ENCODE measurements around the gene TULP4. TPM values are rescaled to one million over a fixed set of nuclear protein-coding genes. Genes with fewer than 3 reads are reported as not detected.

Gene TULP4
- polyA plus RNA-seq, 2 of the 4 experiments (the other 2 are of a cell fraction): 5.0 to 10.6 TPM

DNA sequence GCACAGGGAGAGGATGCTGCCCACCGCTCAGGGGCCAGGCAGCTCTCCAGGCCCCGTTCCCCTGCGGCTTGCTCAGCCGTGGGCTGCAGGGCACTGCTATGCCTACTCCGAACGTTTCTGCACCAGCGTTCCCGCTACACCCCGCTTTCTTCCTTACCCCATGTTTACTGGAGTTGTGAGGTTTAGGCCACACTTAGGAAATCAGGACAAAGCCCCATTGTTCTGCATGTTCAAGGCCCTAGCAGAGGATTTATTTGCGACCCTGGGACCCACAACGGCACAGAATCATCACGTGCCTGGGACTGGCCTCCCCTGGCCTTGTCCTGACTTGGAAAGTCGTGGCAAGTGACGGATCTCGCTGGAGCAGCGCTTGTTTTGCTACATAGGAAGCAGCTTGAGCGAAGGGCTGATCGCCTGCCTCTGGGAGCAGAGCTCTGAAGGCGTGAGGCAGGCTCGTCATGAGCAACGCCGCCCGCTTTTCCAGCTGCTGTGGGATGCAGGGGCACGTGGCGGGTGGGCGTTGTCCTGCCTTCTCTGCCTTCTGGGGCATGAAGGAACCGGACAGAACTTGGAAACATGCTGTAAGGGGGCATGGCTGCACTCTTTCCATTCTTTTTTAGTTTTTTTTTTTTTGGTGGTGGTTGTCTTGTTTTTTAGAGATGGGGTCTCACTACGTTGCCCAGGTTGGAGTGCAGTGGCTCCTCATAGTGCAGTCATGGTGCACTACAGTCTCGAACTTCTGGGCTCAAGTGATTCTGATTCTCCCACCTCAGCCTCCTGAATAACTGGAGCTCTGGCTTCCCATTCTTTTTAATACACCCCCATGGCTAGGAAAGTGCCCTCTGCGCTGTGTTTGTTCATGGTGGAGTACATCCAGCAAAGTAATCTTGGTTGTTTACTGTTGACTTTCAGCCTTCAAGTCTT is 233.0 kb downstream of the TULP4 start:
- FAIRE-seq (no peak), ATAC-seq (no peak), DNase-seq (ENCODE audit: low read depth in 1 of 2, low spot score in 1 of 2) (no peak)
- H3K4me1 ChIP-seq: no peaks in the 10 kb centered on the region
- CTCF ChIA-PET: interaction anchor here (1.0 kb wide), 1 partner anchor 332 kb away, joined by 3 read pairs; no protein-coding TSS in a partner anchor
- no peak overlapping the region for H3K4me2 ChIP-seq
- POLR2A ChIA-PET: interaction anchor here (0.6 kb wide), 1 partner anchor 16 kb away, joined by 3 read pairs; no protein-coding TSS in a partner anchor
- H3K27ac ChIP-seq: no peak overlapping the region
- 51% methylated on average over 16 of the region's 30 CpGs for WGBS (ENCODE audit: missing lambda C conversion rate)
- H3K4me3 ChIP-seq: no peak overlapping the region
- H3K9me3 ChIP-seq: no peaks in the 10 kb centered on the region
- TF ChIP-seq, protein P1, sequence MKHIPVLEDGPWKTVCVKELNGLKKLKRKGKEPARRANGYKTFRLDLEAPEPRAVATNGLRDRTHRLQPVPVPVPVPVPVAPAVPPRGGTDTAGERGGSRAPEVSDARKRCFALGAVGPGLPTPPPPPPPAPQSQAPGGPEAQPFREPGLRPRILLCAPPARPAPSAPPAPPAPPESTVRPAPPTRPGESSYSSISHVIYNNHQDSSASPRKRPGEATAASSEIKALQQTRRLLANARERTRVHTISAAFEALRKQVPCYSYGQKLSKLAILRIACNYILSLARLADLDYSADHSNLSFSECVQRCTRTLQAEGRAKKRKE (CRISPR knock-in tag; IDR thresholded peaks at IDR 0.05; ENCODE audit: low read depth): no peak
- TF ChIP-seq EHF (CRISPR knock-in tag; IDR thresholded peaks at IDR 0.05): no peak
- no peak for TF ChIP-seq RAD21 (conservative IDR thresholded peaks at IDR 0.05 in 1 of 2, IDR thresholded peaks at IDR 0.05 in 1 of 2)
- TF ChIP-seq, protein P2, sequence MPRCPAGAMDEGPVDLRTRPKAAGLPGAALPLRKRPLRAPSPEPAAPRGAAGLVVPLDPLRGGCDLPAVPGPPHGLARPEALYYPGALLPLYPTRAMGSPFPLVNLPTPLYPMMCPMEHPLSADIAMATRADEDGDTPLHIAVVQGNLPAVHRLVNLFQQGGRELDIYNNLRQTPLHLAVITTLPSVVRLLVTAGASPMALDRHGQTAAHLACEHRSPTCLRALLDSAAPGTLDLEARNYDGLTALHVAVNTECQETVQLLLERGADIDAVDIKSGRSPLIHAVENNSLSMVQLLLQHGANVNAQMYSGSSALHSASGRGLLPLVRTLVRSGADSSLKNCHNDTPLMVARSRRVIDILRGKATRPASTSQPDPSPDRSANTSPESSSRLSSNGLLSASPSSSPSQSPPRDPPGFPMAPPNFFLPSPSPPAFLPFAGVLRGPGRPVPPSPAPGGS (IDR thresholded peaks at IDR 0.05): no peak
- TF ChIP-seq ZFP36 (IDR thresholded peaks at IDR 0.05; ENCODE audit: borderline replicate concordance, partially characterized antibody): no peak
- no peak for TF ChIP-seq NFE2L2 (conservative IDR thresholded peaks at IDR 0.05; ENCODE audit: low read length)
- TF ChIP-seq CBX8 (IDR thresholded peaks at IDR 0.05): no peak

DNA sequence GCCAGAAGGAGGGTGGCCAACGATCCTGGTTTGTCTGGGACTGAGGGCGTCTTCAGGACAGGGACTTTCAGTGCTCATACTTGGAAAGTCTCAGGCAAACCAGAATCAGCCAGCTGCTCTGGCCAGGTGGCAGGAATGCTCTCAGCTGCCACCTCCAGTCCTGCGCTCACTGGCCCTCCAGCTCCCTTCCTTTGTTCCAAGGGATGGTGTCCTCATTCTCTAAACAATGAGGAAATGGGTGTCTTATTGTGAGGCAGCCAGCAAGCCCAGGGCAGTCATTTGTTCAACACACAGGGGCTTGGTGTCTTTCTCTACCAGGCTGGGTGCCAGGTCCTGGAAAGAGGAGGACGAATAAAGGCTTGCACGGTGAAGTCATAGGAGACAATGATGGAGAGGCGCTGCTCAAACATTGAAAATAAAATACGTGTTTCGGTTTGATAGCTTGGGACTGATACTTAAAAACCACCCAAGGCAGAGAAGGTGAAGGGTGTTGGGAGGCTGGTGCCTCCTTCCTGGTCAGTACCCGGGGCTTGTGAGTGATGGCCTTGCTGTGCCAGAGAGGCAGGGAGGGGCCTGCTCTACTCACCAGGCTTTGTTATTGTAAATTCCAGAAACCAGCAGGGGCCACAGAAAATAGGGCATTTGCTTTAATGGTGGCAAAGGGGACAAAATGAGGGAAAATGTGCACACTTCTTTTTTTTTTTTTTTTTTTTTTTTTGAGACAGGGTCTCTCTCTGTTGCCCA is 236.3 kb downstream of the TULP4 start:
- no peak for DNase-seq (ENCODE audit: low read depth in 1 of 2, low spot score in 1 of 2)
- POLR2A ChIA-PET: no interaction called here

DNA sequence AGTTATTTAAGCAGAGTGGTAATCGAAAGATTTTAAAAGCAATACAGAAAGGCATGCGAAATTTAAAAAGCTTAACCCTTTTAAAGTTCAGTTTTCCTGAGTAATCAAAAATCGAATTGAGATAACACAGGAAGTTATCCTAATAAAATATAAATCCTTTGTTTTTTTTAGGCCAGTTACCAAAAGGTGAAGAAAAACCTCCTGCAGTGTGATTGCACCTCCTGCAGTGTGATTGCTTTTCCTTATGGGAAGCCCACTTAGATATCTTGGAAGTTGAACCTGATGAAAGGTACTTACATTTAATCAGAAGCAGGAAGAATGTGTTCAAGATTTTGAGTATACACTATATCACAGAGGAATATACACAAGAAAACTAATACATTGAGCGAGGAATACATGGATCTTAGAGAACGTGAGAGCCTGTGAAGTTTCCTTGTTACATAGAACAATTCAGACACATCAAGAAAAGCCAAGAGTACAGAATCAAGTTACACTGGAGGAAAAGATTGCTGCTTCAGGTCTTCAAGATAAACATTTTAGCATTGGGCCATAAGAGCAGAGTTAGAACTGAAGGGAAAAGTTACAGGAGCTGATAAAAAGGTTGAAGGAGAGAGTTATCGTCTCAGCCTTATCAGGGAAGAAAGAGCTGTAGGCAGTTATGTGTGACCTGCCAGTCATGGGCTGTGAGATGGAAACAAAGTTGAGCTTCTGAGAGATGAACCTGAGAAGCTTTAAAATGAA is 240.0 kb downstream of the TULP4 start:
- ChIA-PET POLR2A (no interaction called here), CTCF (interaction anchor here (2.1 kb wide), 1 partner anchor 331 kb away, joined by 7 read pairs; no protein-coding TSS in a partner anchor)
- no peak for TF ChIP-seq MAZ (IDR thresholded peaks at IDR 0.05; ENCODE audit: borderline replicate concordance, low read depth, low read length)
- no peak for TF ChIP-seq MYC (IDR thresholded peaks at IDR 0.05; ENCODE audit: borderline replicate concordance, low read length)
- no peak for TF ChIP-seq HOXB13 (CRISPR knock-in tag; IDR thresholded peaks at IDR 0.05; ENCODE audit: low read depth)
- TF ChIP-seq, protein P3, sequence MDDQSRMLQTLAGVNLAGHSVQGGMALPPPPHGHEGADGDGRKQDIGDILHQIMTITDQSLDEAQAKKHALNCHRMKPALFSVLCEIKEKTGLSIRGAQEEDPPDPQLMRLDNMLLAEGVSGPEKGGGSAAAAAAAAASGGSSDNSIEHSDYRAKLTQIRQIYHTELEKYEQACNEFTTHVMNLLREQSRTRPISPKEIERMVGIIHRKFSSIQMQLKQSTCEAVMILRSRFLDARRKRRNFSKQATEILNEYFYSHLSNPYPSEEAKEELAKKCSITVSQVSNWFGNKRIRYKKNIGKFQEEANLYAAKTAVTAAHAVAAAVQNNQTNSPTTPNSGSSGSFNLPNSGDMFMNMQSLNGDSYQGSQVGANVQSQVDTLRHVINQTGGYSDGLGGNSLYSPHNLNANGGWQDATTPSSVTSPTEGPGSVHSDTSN (IDR thresholded peaks at IDR 0.05): no peak
- no peak for TF ChIP-seq CEBPB (IDR thresholded peaks at IDR 0.05)
- TF ChIP-seq PHF8 (IDR thresholded peaks at IDR 0.05; ENCODE audit: borderline replicate concordance, low read depth): no peak
- no peak for TF ChIP-seq NFE2L2 (conservative IDR thresholded peaks at IDR 0.05; ENCODE audit: low read length)
- TF ChIP-seq POLR2A (IDR thresholded peaks at IDR 0.05; ENCODE audit: low read length): no peak
- TF ChIP-seq, protein P2 (IDR thresholded peaks at IDR 0.05): no peak
- TF ChIP-seq BHLHE40 (IDR thresholded peaks at IDR 0.05; ENCODE audit: low read depth, low read length): no peak
- TF ChIP-seq FOSB (CRISPR knock-in tag; IDR thresholded peaks at IDR 0.05): no peak
- no peak for TF ChIP-seq ZC3H11A (IDR thresholded peaks at IDR 0.05)
- no peak for TF ChIP-seq MAFK (IDR thresholded peaks at IDR 0.05; ENCODE audit: partially characterized antibody)
- no peak for TF ChIP-seq HOXA7 (CRISPR knock-in tag; IDR thresholded peaks at IDR 0.05)
- TF ChIP-seq RFX5 (IDR thresholded peaks at IDR 0.05): no peak
- TF ChIP-seq ESRRA (IDR thresholded peaks at IDR 0.05; ENCODE audit: borderline replicate concordance, low read length): no peak
- no peak for TF ChIP-seq RCOR1 (IDR thresholded peaks at IDR 0.05; ENCODE audit: low read depth, low read length)
- FAIRE-seq: no peak
- ATAC-seq: no peak
- no peaks in the 10 kb centered on the region for H3K9me3 ChIP-seq
- H3K4me3 ChIP-seq: no peak overlapping the region
- no peak for DNase-seq (ENCODE audit: low read depth in 1 of 2, low spot score in 1 of 2)
- H3K4me2 ChIP-seq: no peak overlapping the region
- no peak overlapping the region for H3K27ac ChIP-seq
- H3K4me1 ChIP-seq: no peaks in the 10 kb centered on the region
- WGBS (ENCODE audit: missing lambda C conversion rate): 72% methylated on average over 6 of the region's 6 CpGs

More for the DNA sequence above, 236.3 kb downstream of the TULP4 start:
- H3K27ac ChIP-seq: no peak overlapping the region
- 77% methylated on average over 9 of the region's 9 CpGs for WGBS (ENCODE audit: missing lambda C conversion rate)
- CTCF ChIA-PET: no interaction called here
- no peak overlapping the region for H3K4me3 ChIP-seq
- ATAC-seq (no peak), FAIRE-seq (no peak)
- H3K4me2 ChIP-seq: no peak overlapping the region
- no peak for TF ChIP-seq POLR2AphosphoS2 (conservative IDR thresholded peaks at IDR 0.05; ENCODE audit: low read length)
- TF ChIP-seq HOXB13 (CRISPR knock-in tag; IDR thresholded peaks at IDR 0.05; ENCODE audit: low read depth): no peak
- TF ChIP-seq EHF (CRISPR knock-in tag; IDR thresholded peaks at IDR 0.05): no peak
- no peaks in the 10 kb centered on the region for H3K9me3 ChIP-seq
- no peaks in the 10 kb centered on the region for H3K4me1 ChIP-seq
